Gastrocnemius medialis (tissue), 4 donors: Measurements from ENCODE around the gene PCBP2. TPM values are rescaled to one million over a fixed set of nuclear protein-coding genes. Genes with fewer than 3 reads are reported as not detected.
"Not testable (repeated sequence)": the region's sequence is repeated elsewhere in the genome, so short reads cannot be mapped to it uniquely, and the experiment has no call there.

ENCODE experiments used
- ATAC-seq, 2 donors: fragments of 150-250 bp; one replicate each; pipeline ENCODE4 v1.9.1; 2016
- DNase-seq, 2 donors: peaks; one replicate each; pipeline ENCODE4 v3.0.0-alpha.2; 2019
- H3K27ac ChIP-seq, 4 donors: fragments of 200-600 bp; sonication (generic); 1 replicate in 1 of 4; 2 replicates in 3 of 4; pipeline ENCODE4 v1.5.1; 2016 to 2018; ENCODE audit warnings: mild to moderate bottlenecking in 2 of 4, moderate library complexity in 1 of 4
- H3K27me3 ChIP-seq, 3 donors: fragments of 200-600 bp; sonication (generic) in 2 of 3; 1 replicate in 1 of 3; 2 replicates in 2 of 3; pipeline versions ENCODE4 v1.5.1 to v1.6.0; 2016 to 2019; ENCODE audit warnings: mild to moderate bottlenecking in 1 of 3, moderate library complexity in 1 of 3
- H3K36me3 ChIP-seq, 2 donors: fragments of 200-600 bp; sonication (generic) in 1 of 2; one replicate each; pipeline ENCODE4 v1.5.1; 2017 to 2018
- H3K4me1 ChIP-seq, 2 donors: fragments of 200-600 bp; sonication (generic) in 1 of 2; one replicate each; pipeline ENCODE4 v1.5.1; 2016 to 2017; ENCODE audit warnings: mild to moderate bottlenecking in 2 of 2
- H3K4me3 ChIP-seq, 4 donors: fragments of 200-600 bp; sonication (generic) in 3 of 4; 1 replicate in 1 of 4; 2 replicates in 3 of 4; pipeline ENCODE4 v1.5.1; 2016 to 2019; ENCODE audit warnings: mild to moderate bottlenecking in 2 of 4
- H3K9me3 ChIP-seq, 3 donors: fragments of 200-600 bp; sonication (generic) in 2 of 3; 1 replicate in 1 of 3; 2 replicates in 2 of 3; pipeline ENCODE4 v1.5.1; 2016 to 2019
- CTCF ChIP-seq, 5 experiments: fragments of 450-650 bp in 3 of 5; fragments of 200-600 bp in 2 of 5; sonication (generic) in 2 of 5; IDR thresholded peaks in 4 of 5; conservative IDR thresholded peaks in 1 of 5; 1 replicate in 4 of 5; 2 replicates in 1 of 5; pipeline ENCODE4 v1.5.1; 2016 to 2019; ENCODE audit warnings: antibody characterized with exemption in 5 of 5, mild to moderate bottlenecking in 3 of 5, moderate library complexity in 3 of 5
- POLR2A ChIP-seq, 2 donors: fragments of 450-650 bp; IDR thresholded peaks; one replicate each; pipeline ENCODE4 v1.6.1; 2017; ENCODE audit warnings: antibody characterized with exemption in 2 of 2, mild to moderate bottlenecking in 2 of 2, moderate library complexity in 2 of 2
- in situ Hi-C, 4 donors: fragments of 200-750 bp; cut with MboI; loops; one replicate each; pipeline versions ENCODE4 v1.15.0 to v1.8.0; 2017; ENCODE audit warnings: low sequenced_read_pairs in 4 of 4
- intact Hi-C: fragments of 100-400 bp; cut with DNase I; formaldehyde crosslinking; loops from one replicate; pipeline ENCODE4 v1.15.1; 2023; ENCODE audit warnings: low total_unique reads
- total RNA-seq, 4 donors: library from RNA; depleted of rRNA; stranded (reverse); fragments of >200 nt; gene quantifications; one replicate each; pipeline versions ENCODE4 v1.1.0 to v1.2.3, GENCODE V29; 2016

PCBP2 gene
- total RNA-seq, 4 donors from 2014 or later = 113 to 257 (median 191) TPM

GRCh38 chr12:53428741-53429140 is 23.2 kb upstream of the PCBP2 start:
- in situ Hi-C loops = no loop called here
- intact Hi-C loops = no loop called here
- Histone ChIP-seq H3K4me3 (no peak overlapping the region), H3K27ac (no peak overlapping the region), H3K27me3 (no peaks in the 10 kb centered on the region), H3K9me3 (no peaks in the 10 kb centered on the region), H3K4me1 (peaks cover 2 to 8% of the 10 kb centered on the region in 2 donors), H3K36me3 (no peaks in the 10 kb centered on the region)
- DNase-seq (no peak), ATAC-seq (no peak)
- TF ChIP-seq CTCF (IDR thresholded peaks at IDR 0.05 in 4 of 5, conservative IDR thresholded peaks at IDR 0.05 in 1 of 5) = no peak
- no peak for TF ChIP-seq POLR2A (IDR thresholded peaks at IDR 0.05)

GRCh38 chr12:53430116-53430515 is 21.8 kb upstream of the PCBP2 start:
- no peak overlapping the region for H3K27ac ChIP-seq
- no peak for DNase-seq
- H3K9me3 ChIP-seq = no peaks in the 10 kb centered on the region
- no peak for ATAC-seq
- H3K4me1 ChIP-seq = peaks cover 2 to 8% of the 10 kb centered on the region in 2 donors
- in situ Hi-C loops (no loop called here), intact Hi-C loops (no loop called here)
- no peak overlapping the region for H3K4me3 ChIP-seq
- no peaks in the 10 kb centered on the region for H3K27me3 ChIP-seq
- H3K36me3 ChIP-seq = no peaks in the 10 kb centered on the region
- no peak for TF ChIP-seq POLR2A (IDR thresholded peaks at IDR 0.05)
- no peak for TF ChIP-seq CTCF (IDR thresholded peaks at IDR 0.05 in 4 of 5, conservative IDR thresholded peaks at IDR 0.05 in 1 of 5)

GRCh38 chr12:53431187-53431586 is 20.7 kb upstream of the PCBP2 start:
- H3K9me3 ChIP-seq = no peaks in the 10 kb centered on the region
- H3K27me3 ChIP-seq = no peaks in the 10 kb centered on the region
- in situ Hi-C loops (no loop called here), intact Hi-C loops (no loop called here)
- peaks cover 2 to 8% of the 10 kb centered on the region in 2 donors for H3K4me1 ChIP-seq
- H3K27ac ChIP-seq = no peak overlapping the region
- no peak for DNase-seq
- TF ChIP-seq POLR2A (IDR thresholded peaks at IDR 0.05) = no peak
- TF ChIP-seq CTCF (IDR thresholded peaks at IDR 0.05 in 4 of 5, conservative IDR thresholded peaks at IDR 0.05 in 1 of 5) = no peak
- no peaks in the 10 kb centered on the region for H3K36me3 ChIP-seq
- H3K4me3 ChIP-seq = no peak overlapping the region
- ATAC-seq = no peak

GRCh38 chr12:53435326-53435725 is 16.6 kb upstream of the PCBP2 start:
- DNase-seq, H3K9me3 ChIP-seq, H3K4me3 ChIP-seq, ATAC-seq, in situ Hi-C loops, H3K4me1 ChIP-seq, H3K27me3 ChIP-seq, H3K27ac ChIP-seq, H3K36me3 ChIP-seq, intact Hi-C loops: not testable (repeated sequence)

GRCh38 chr12:53439582-53439981 is 12.3 kb upstream of the PCBP2 start:
- H3K4me3 ChIP-seq, H3K27me3 ChIP-seq, intact Hi-C loops, H3K9me3 ChIP-seq, H3K27ac ChIP-seq, ATAC-seq, in situ Hi-C loops, DNase-seq, H3K36me3 ChIP-seq: not testable (repeated sequence)
- H3K4me1 ChIP-seq = peaks cover 12 to 13% of the 10 kb centered on the region in 2 donors
